HTERT RPE-1 (cell line): ENCODE measurements around the gene SUPT6H.

ENCODE experiments used
- in situ Hi-C: fragments of 300-500 bp; cut with MboI; formaldehyde crosslinking; loops from 4 replicates; pipeline ENCODE4 v1.14.3; 2020; ENCODE audit warnings: low sequenced_read_pairs

The SUPT6H gene

DNA sequence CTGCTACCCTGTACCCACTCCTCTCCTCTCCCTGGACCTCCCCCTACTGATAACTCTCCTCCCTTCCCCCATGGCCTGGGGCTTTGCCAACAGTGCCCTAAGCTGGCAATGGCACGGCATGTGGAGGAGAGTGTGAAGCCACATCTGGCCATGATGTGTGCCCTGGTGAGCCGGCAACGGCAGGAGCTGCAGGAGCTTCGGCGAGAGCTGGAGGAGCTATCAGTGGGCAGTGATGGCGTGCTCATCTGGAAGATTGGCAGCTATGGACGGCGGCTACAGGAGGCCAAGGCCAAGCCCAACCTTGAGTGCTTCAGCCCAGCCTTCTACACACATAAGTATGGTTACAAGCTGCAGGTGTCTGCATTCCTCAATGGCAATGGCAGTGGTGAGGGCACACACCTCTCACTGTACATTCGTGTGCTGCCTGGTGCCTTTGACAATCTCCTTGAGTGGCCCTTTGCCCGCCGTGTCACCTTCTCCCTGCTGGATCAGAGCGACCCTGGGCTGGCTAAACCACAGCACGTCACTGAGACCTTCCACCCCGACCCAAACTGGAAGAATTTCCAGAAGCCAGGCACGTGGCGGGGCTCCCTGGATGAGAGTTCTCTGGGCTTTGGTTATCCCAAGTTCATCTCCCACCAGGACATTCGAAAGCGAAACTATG, 87.0 kb downstream of the SUPT6H start:
- in situ Hi-C loops: no loop called here

- in situ Hi-C loops: no loop called here
Measured at GRCh38 chr17:28749516-28750177, 87.6 kb downstream of the SUPT6H start.

GRCh38 chr17:28750178-28751047, 88.4 kb downstream of the SUPT6H start:
- in situ Hi-C loops: no loop called here

- in situ Hi-C loops: no loop called here
Measured at GRCh38 chr17:28751600-28752366, 89.8 kb downstream of the SUPT6H start.
